ENCODE measurements around the gene BLCAP. TPM values are rescaled to one million over a fixed set of nuclear protein-coding genes. Genes with fewer than 3 reads are reported as not detected.

The BLCAP gene
- total RNA-seq, 1 donor from 2014 or later: 98.6 TPM

- DNase-seq (ENCODE audit: low spot score in 2 of 2) (peak in 1 of 2 donors; percentile 34), FAIRE-seq (no peak)
Measured at GRCh38 chr20:37519508-37520418, 7.9 kb downstream of the BLCAP start.

- DNase-seq (ENCODE audit: low spot score in 2 of 2): peak in 1 of 2 donors; percentile 52
- no peak for FAIRE-seq
Measured at GRCh38 chr20:37518606-37519507, 8.8 kb downstream of the BLCAP start.

- FAIRE-seq (no peak), DNase-seq (ENCODE audit: low spot score in 2 of 2) (no peak)
Measured at GRCh38 chr20:37518059-37518458, 9.6 kb downstream of the BLCAP start.

GRCh38 chr20:37516811-37517750, 10.6 kb downstream of the BLCAP start:
- DNase-seq (ENCODE audit: low spot score in 2 of 2) (no peak), FAIRE-seq (no peak)

- no peak for DNase-seq (ENCODE audit: low spot score in 2 of 2)
Measured at GRCh38 chr20:37515876-37516275, 11.8 kb downstream of the BLCAP start.

GRCh38 chr20:37513779-37514359, 13.8 kb downstream of the BLCAP start:
- DNase-seq (ENCODE audit: low spot score in 2 of 2) (no peak), FAIRE-seq (no peak)

More at GRCh38 chr20:37515876-37516275, 11.8 kb downstream of the BLCAP start:
- no peak for FAIRE-seq

GRCh38 chr20:37511610-37512275, 15.9 kb downstream of the BLCAP start:
- FAIRE-seq: no peak
- no peak for DNase-seq (ENCODE audit: low spot score in 2 of 2)

GRCh38 chr20:37510226-37510625, 17.4 kb downstream of the BLCAP start:
- FAIRE-seq: no peak
- DNase-seq (ENCODE audit: low spot score in 2 of 2): no peak

GRCh38 chr20:37506152-37506725, 21.4 kb downstream of the BLCAP start:
- DNase-seq (ENCODE audit: low spot score in 2 of 2) (no peak), FAIRE-seq (no peak)

GRCh38 chr20:37505263-37506151, 22.2 kb downstream of the BLCAP start:
- no peak for FAIRE-seq
- no peak for DNase-seq (ENCODE audit: low spot score in 2 of 2)

- DNase-seq (ENCODE audit: low spot score in 2 of 2) (no peak), FAIRE-seq (no peak)
Measured at GRCh38 chr20:37504404-37505096, 23.1 kb downstream of the BLCAP start.

- no peak for DNase-seq (ENCODE audit: low spot score in 2 of 2)
- no peak for FAIRE-seq
Measured at GRCh38 chr20:37503256-37503927, 24.3 kb downstream of the BLCAP start.

GRCh38 chr20:37502654-37503053, 25.0 kb downstream of the BLCAP start:
- DNase-seq (ENCODE audit: low spot score in 2 of 2) (no peak), FAIRE-seq (no peak)

- DNase-seq (ENCODE audit: low spot score in 2 of 2): no peak
- FAIRE-seq: no peak
Measured at GRCh38 chr20:37501940-37502339, 25.7 kb downstream of the BLCAP start.

- DNase-seq (ENCODE audit: low spot score in 2 of 2) (no peak), FAIRE-seq (no peak)
Measured at GRCh38 chr20:37500311-37500710, 27.4 kb downstream of the BLCAP start.

GRCh38 chr20:37498066-37498665, 29.5 kb downstream of the BLCAP start:
- DNase-seq (ENCODE audit: low spot score in 2 of 2) (no peak), FAIRE-seq (no peak)
